Tibial nerve (tissue), 4 donors: ENCODE data around the gene NPHP4. TPM values are rescaled to one million over a fixed set of nuclear protein-coding genes. Genes with fewer than 3 reads are reported as not detected.

Experiments used
- DNase-seq, 2 donors: peaks; one replicate each; pipeline ENCODE4 v3.0.0-alpha.2; 2019; ENCODE audit warnings: low spot score in 2 of 2
- H3K27ac ChIP-seq, 4 donors: fragments of 200-600 bp; sonication (generic) in 3 of 4; one replicate each; pipeline ENCODE4 v1.5.1; 2017 to 2019; ENCODE audit warnings: mild to moderate bottlenecking in 1 of 4
- H3K27me3 ChIP-seq, 2 donors: fragments of 200-600 bp; sonication (generic) in 1 of 2; one replicate each; pipeline versions ENCODE4 v1.5.1 to v1.6.0; 2017 to 2019
- H3K36me3 ChIP-seq, 3 donors: fragments of 200-600 bp; sonication (generic); one replicate each; pipeline ENCODE4 v1.5.1; 2018 to 2019
- H3K4me1 ChIP-seq, 4 donors: fragments of 200-600 bp; sonication (generic) in 3 of 4; one replicate each; pipeline ENCODE4 v1.5.1; 2017 to 2019
- H3K4me3 ChIP-seq, 4 donors: fragments of 200-600 bp; sonication (generic) in 3 of 4; one replicate each; pipeline ENCODE4 v1.5.1; 2017 to 2019; ENCODE audit warnings: mild to moderate bottlenecking in 1 of 4, moderate library complexity in 1 of 4
- H3K9me3 ChIP-seq, 4 donors: fragments of 200-600 bp; sonication (generic) in 3 of 4; one replicate each; pipeline ENCODE4 v1.5.1; 2017 to 2019
- CTCF ChIP-seq, 5 experiments: fragments of 200-600 bp in 3 of 5; fragments of 450-650 bp in 2 of 5; sonication (generic) in 3 of 5; IDR thresholded peaks; one replicate each; pipeline ENCODE4 v1.5.1; 2016 to 2019; ENCODE audit warnings: antibody characterized with exemption in 5 of 5, mild to moderate bottlenecking in 3 of 5, moderate library complexity in 2 of 5
- EP300 ChIP-seq, 2 donors: sonication (generic); formaldehyde crosslinking; IDR thresholded peaks; one replicate each; pipeline ENCODE4 v1.6.1; 2017; ENCODE audit warnings: antibody characterized with exemption in 2 of 2, mild to moderate bottlenecking in 1 of 2
- POLR2A ChIP-seq, 2 donors: fragments of 450-650 bp; IDR thresholded peaks; one replicate each; pipeline ENCODE4 v1.6.1; 2017; ENCODE audit warnings: antibody characterized with exemption in 2 of 2, mild to moderate bottlenecking in 2 of 2, moderate library complexity in 2 of 2
- WGBS, 2 donors: methylation state at CpG; one replicate each; pipeline ENCODE4 v1.1.5; 2018; 5-methylcytosine and 5-hydroxymethylcytosine counted together
- total RNA-seq, 4 donors: library from RNA; depleted of rRNA; stranded (reverse); fragments of >200 nt; gene quantifications; one replicate each; pipeline ENCODE4 v1.1.0, GENCODE V29; 2016

NPHP4 gene
- total RNA-seq, 4 donors from 2014 or later, result 14.7 to 34.5 (median 28.0) TPM

GRCh38 chr1:5837976-5838653 lies 154.1 kb downstream of the NPHP4 start:
- Histone ChIP-seq H3K27ac (no peak overlapping the region), H3K4me1 (no peaks in the 10 kb centered on the region), H3K27me3 (peaks cover 0 to 3% of the 10 kb centered on the region in 2 donors), H3K36me3 (no peaks in the 10 kb centered on the region), H3K9me3 (no peaks in the 10 kb centered on the region), H3K4me3 (no peak overlapping the region)
- 74 to 77% methylated on average over 19 of the region's 19 CpGs for WGBS, 2 donors
- no peak for DNase-seq
- TF ChIP-seq CTCF (IDR thresholded peaks at IDR 0.05), result no peak

- H3K4me1 ChIP-seq, result no peaks in the 10 kb centered on the region
Measured at GRCh38 chr1:5836776-5837440, 155.3 kb downstream of the NPHP4 start.

GRCh38 chr1:5835179-5835562 lies 157.1 kb downstream of the NPHP4 start:
- Histone ChIP-seq H3K4me3 (no peak overlapping the region), H3K36me3 (no peaks in the 10 kb centered on the region), H3K27ac (no peak overlapping the region), H3K27me3 (peaks cover 0 to 12% of the 10 kb centered on the region in 2 donors), H3K9me3 (no peaks in the 10 kb centered on the region), H3K4me1 (no peaks in the 10 kb centered on the region)
- TF ChIP-seq POLR2A (IDR thresholded peaks at IDR 0.05) (no peak), EP300 (IDR thresholded peaks at IDR 0.05) (no peak)
- WGBS, 2 donors, result 39 to 76% methylated on average over 7 to 8 of the region's 8 CpGs
- no peak for DNase-seq

More at GRCh38 chr1:5836776-5837440, 155.3 kb downstream of the NPHP4 start:
- Histone ChIP-seq H3K27ac (no peak overlapping the region), H3K27me3 (peaks cover 0 to 4% of the 10 kb centered on the region in 2 donors), H3K4me3 (no peak overlapping the region), H3K36me3 (no peaks in the 10 kb centered on the region), H3K9me3 (no peaks in the 10 kb centered on the region)
- no peak for DNase-seq
- WGBS, 2 donors, result 39 to 42% methylated on average over 14 to 17 of the region's 17 CpGs
- TF ChIP-seq POLR2A (IDR thresholded peaks at IDR 0.05) (no peak), EP300 (IDR thresholded peaks at IDR 0.05) (no peak), CTCF (IDR thresholded peaks at IDR 0.05) (no peak)

- no peak for DNase-seq
- 74 to 77% methylated on average over 17 to 28 of the region's 32 CpGs for WGBS, 2 donors
- Histone ChIP-seq H3K4me3 (no peak overlapping the region), H3K27ac (no peak overlapping the region), H3K4me1 (no peaks in the 10 kb centered on the region), H3K27me3 (peaks cover 0 to 12% of the 10 kb centered on the region in 2 donors), H3K36me3 (no peaks in the 10 kb centered on the region), H3K9me3 (no peaks in the 10 kb centered on the region)
- no peak for TF ChIP-seq CTCF (IDR thresholded peaks at IDR 0.05)
- TF ChIP-seq POLR2A (IDR thresholded peaks at IDR 0.05), result no peak
- TF ChIP-seq EP300 (IDR thresholded peaks at IDR 0.05), result no peak
Measured at GRCh38 chr1:5834477-5835178, 157.6 kb downstream of the NPHP4 start.

- H3K4me1 ChIP-seq, result no peaks in the 10 kb centered on the region
- peaks cover 0 to 12% of the 10 kb centered on the region in 2 donors for H3K27me3 ChIP-seq
- DNase-seq, result no peak
- no peaks in the 10 kb centered on the region for H3K9me3 ChIP-seq
- no peak overlapping the region for H3K27ac ChIP-seq
- no peaks in the 10 kb centered on the region for H3K36me3 ChIP-seq
- TF ChIP-seq POLR2A (IDR thresholded peaks at IDR 0.05) (no peak), CTCF (IDR thresholded peaks at IDR 0.05) (no peak), EP300 (IDR thresholded peaks at IDR 0.05) (no peak)
- no peak overlapping the region for H3K4me3 ChIP-seq
- 77 to 79% methylated on average over 10 to 13 of the region's 14 CpGs for WGBS, 2 donors
Measured at GRCh38 chr1:5833911-5834310, 158.3 kb downstream of the NPHP4 start.
